GM19238 (cell line): ENCODE data around the gene CYB561D2.
"Not testable (repeated sequence)": the region's sequence is repeated elsewhere in the genome, so short reads cannot be mapped to it uniquely, and the experiment has no call there.

ENCODE experiments used
- DNase-seq: peaks from one replicate; pipeline ENCODE4 v3.0.0; 2011; ENCODE audit warnings: low spot score; ENCODE audit not compliant: insufficient read length

CYB561D2 gene, protein sequence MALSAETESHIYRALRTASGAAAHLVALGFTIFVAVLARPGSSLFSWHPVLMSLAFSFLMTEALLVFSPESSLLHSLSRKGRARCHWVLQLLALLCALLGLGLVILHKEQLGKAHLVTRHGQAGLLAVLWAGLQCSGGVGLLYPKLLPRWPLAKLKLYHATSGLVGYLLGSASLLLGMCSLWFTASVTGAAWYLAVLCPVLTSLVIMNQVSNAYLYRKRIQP

DNA sequence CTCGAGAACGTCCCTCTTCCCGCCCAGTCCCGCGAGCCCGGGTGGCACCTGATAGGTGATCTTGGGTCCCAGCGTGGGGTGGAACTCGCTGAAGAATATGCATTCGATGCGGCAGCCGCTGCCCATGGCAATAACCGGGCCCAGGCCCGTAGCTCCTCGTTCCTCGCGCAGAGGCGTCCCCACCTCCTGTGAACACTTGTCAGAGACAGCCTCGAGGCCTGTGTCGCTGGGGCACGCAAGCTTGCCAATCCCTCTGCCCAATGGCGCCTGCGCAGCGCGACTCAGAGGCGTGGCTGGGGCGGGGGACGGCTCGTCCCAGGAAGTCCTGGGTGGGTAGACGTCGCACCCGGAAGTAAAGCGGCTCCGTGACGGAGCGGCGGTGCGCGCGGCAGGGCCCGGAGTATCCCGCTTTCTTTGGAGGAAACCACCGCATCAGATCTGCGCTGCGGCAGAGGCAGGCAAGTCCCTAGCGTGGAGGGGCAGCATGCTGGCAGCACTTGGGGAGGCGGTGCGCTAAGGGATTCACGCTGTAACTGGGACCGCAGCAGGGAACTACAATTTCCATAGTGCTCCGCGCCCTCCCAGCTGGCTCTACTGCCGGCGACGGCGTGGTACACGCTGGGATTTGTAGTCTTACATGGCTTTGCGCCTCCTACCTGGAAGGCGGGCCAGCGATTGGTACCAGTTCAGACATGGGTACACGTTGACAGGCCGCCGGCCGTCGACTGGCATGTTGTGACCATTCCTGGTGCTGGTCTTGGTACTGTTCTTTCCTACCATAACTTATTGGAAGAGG is at the start of gene CYB561D2, which contains the start of gene NPRL2:
Gene CYB561D2, plus strand, starts transcription at position 336 of the 796 bp plus-strand sequence. CDS start 572 bp downstream, outside the sequence.
Gene NPRL2, minus strand, starts transcription at position 249 of the 796 bp plus-strand sequence. Its CDS starts 123 bp downstream, at position 126.
- DNase-seq = peak; percentile 99

DNA sequence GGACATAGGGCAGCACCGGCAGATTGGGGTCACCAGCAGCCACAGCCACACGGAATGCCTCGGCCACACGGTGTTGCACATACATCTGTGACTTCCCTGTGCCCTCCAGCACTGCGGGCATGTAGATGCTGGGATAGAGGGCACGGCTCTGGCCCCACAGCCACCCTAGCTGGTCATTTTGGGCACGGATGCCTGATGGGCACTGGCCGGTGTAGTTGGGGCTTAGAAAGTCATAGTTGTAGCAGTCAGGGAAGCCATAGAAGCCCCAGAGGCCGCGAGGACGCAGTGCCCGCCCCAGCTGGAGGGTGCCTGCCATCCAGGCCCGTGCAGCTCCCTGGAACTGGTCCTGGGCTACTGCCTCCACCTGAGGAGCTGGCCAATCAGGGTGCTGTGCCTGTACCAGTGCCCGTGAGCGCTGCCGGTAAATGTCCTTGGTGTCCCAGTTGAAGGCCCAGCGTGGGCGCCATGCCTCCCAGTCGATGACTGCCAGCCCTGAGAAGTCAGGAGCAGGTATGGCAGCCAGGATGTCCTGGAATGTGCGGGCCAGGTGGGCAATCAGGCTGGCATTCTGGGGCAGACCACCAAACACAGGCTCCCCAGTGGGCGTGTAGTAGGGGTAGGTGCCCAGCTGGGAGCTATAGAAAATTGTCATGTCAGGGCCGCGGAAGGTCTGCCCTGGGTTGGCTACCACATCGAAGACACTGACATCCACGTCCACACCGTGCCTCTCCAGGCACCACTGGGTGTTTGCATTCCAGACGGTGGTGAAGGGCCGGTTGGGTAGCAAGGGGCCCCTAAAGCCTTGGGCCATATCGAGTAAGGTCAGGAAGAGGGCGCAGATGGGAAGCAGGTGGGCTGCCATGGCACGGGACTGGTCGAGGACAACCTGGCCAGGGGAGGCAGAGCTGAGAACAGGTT is 48.3 kb upstream of the CYB561D2 start:
- no peak for DNase-seq

DNA sequence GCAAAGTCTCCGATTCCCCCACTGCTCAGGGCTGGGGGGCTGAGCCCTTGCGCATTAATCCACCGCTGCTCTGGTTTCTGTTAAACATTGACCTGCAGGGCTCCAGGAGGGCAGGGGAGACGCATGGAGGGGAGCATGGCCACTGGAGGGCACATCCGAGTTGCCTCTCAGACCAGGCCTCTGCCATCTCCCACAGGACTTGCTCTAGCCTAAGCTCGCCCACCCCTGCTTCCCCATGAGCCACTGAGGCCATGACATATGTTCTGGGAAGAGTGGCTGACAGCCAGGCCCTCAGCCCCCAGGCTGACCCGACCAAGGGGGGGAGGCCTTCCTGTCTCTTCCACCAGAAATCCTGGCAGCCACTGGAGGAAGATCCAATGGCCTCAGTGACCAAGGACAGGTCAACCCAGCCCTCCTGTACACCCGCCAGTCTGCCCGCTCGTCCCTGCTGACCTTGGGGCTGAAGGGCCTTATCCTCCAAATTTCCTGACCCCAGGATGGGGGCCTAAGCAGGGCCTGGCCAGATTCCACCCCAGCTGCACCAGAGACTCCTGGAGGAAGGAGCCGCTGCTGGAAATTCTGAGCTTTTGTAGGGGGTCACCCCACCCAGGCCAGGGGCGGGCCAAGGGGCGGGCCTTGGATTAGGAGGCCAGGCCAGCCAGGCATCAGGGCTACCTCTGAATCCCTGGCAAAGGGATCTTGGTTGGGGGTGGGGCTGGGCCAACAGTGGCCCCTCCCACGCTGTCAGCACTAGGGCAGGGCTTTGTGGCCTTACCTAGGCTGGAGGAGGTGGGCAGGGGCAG is 47.4 kb upstream of the CYB561D2 start, which contains the start of gene HYAL1:
Gene HYAL1, minus strand, starts transcription at position 562 of the 803 bp plus-strand sequence. CDS start 618 bp downstream, outside the sequence.
- no peak for DNase-seq

DNA sequence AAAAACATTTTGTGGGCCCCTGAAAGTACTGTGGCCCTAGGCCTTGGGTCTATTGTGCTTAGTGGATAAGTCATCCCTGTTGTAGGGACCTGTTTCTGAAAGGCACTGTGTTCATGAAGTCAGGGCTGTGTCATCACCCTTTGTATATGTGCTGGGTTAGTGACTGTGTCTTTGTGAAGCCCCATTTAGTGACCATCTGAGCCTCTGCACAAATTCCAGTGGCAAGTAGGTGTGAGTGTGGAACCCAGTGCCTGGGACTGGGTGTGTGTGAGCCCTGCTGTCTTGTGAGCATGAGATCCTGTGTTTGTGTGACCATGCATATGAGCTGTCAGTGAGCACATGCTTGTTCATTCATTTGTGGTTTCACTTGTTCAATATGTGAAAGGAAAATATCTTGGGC is 46.1 kb upstream of the CYB561D2 start:
- no peak for DNase-seq

DNA sequence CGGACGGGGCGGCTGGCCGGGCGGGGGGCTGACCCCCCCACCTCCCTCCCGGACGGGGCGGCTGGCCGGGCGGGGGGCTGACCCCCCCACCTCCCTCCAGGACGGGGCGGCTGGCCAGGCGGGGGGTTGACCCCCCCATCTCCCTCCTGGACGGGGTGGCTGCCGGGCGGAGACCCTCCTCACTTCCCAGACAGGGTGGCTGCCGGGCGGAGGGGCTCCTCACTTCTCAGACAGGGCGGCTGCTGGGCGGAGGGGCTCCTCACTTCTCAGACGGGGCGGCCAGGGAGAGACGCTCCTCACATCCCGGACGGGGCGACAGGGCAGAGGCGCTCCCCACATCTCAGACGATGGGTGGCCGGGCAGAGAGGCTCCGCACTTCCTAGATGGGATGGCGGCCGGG is 38.6 kb upstream of the CYB561D2 start:
- not testable (repeated sequence) for DNase-seq

DNA sequence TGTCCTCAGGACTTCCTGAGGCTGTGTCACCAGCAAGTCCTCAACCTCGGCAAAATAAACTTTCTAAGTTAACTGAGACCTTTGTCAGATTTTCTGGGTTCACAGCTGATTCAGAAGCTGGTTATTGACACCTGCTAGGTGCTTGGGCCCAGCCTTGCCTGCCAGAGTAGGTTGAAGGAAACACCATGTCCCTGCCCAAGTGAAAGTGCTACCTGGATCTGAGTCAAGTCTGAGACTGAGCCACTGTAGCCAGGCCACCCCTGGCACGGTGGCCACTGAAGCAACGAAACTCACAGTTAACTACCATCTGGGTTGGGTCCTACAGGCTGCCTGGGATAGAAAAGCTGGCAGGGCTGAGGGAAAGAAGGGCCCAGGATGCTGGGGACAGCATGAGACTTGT is 36.3 kb upstream of the CYB561D2 start:
- no peak for DNase-seq

DNA sequence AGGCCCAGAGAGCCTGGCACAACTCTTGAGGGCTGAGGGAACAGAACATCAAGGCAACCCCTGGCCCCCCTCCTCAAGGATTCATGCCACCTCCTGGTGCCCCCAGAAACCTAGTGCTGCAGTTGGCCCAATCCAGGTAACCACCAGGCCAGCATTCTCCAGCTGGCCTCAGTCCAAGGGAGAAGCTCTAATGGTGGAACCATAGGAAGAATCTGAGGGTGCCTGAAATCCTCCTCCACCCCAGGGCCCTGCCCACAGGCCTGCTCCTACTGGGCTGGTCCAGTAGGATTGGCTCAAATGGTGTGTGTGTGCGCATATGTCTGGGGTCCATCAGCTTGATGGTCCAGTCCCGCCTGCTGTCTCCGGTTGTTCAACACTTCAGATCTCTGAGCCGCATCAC is 35.8 kb upstream of the CYB561D2 start:
- no peak for DNase-seq

DNA sequence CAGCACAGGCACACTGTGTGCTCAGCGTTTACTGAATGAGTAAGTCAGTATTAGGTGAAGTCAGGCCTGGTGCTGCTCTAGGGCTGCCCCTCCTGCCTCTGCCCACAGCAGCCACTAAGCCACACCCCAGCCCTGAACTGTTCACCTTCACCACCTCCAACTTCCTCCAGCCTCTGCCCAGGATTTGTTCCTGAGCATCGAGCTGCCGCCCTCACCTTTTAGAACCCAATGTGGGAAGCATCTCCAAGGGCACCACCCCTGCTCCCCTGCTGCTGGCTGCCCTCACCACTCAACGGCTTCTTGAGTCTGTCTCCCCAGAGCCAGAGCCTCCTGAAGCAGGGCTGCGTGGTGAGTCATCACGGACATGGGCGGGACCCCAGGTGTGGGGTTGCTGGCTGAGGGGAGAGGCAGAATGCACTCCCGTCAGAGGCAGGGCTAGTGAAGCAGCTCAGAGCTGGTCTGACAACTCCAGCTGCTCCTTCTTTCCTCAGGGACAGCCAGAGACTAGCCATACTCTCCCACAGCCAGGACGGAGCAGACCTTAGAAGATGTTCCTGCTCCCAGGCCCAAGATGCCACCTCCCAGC is 33.9 kb upstream of the CYB561D2 start:
- DNase-seq = no peak

DNA sequence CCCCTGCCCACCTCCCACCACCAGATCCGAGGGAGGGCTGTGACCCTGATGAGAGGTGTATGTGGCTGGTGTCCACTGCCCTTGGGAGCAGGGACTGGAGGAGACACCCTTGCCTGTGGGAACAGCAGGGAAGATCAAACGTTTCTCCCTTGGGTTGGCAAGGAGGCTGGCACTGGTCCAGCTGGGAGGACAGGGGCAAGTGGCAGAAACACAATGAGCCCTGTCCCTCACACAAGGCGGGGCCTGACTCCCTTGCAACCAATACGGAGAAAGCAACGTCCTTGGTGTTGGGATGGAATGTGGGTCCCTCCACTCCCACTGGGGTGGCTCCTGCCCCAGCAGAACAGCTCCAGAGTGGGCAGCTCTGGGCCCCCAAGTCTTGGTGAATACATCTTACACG is 33.4 kb upstream of the CYB561D2 start:
- no peak for DNase-seq

DNA sequence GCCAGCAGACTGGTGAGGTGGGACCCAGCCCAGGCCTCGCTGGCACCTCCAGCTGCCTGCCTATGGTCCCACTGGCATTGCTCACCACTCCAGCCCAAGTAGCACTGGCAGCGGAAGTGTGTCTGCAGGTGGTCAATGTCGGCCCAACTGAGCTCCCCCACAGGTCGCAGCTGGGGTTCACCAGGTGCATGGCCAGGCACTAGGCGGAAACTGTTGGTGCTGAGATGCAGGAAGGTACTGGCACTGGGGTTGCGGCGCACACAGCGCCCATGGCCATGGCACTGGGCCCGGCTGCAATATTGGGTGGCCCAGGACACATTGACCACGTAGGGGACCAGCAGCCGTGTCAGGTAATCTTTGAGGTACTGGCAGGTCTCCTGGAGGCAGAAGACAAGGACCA is 32.5 kb upstream of the CYB561D2 start:
- DNase-seq = no peak

DNA sequence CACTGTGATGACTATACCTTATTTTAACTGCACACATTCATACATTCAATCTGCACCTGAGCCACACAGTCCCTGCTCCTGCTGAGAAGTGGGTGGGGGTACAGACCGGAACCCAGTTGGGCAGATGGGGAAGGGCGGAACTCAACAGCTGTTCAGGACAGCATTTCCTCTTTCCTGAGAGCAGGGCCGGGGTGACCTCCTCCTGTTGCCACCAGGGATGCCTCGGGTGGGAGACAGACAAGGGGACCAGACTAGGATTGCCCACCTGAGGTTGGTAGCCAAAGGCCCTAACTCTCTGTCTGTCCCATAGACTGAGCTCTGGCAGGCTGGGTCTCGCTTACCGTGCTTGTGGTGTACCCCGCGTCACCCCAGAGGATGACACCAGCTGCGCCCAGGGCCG is 32.0 kb upstream of the CYB561D2 start:
- no peak for DNase-seq

DNA sequence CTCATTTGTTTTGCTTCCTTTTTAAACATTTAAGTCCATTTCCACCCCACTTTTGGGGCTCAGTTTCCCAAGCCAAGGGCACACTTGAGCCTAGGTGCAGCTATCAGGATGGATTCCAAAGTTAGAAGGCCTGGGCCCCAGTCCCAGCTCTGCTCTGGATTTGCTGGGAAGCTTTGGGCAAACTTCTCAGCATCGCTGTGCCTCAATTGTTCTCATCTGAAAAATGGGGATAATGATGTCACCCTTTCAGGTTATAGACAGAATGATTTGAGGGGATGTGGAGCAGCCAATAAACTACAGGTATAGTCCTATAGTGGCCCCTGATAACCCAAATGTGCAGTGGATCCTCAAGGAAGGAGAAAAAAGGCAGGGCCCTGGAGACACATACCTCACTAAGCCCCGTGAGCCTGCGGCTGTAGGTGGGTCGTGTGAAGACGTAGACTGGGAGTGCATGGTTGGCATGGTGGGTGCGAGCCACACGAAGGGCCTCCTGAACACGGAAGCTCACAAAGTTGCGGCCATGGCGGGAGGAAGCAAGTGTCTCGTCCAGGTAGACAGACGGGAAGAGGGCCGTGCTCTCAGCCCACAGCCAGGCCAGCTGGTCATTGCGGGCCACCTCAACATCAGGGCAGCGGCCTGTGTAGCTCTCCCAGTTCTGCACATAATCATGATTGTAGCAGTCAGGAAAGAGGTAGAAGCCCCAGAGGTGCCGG is 31.3 kb upstream of the CYB561D2 start:
- no peak for DNase-seq

DNA sequence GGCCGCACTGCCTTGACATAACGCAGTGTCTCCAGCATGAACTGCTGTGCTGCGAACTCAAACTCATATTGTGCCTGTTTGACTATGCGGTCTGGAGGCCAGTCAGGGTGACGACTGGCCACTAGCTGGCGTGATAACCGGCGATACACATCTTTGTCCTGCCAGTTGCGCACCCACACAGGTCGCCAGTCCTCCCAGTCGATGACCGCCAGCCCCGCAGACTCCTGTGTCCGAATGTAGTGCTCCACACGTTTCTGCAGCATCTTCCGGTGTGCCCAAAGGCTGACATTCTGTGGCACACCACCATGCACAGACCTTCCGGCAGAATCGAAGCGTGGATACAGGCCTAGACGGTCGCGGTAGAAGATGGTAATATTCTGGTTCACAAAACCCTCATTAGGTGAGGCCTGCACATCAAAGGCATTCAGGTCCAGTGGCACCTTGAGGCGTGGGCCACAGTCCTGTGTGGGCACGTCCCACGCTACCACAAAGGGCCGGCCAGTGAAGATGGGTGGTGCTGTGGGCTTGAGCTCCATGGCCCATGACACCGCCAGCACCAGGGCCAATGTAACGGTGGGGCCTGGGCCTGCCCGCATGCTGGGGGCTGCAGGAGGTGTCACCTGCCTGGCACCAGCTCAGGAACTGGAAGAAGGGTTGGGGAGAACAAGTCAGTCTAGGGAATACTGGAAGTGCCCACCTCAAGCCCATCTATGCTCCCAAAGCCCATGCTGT is 30.6 kb upstream of the CYB561D2 start:
- no peak for DNase-seq

DNA sequence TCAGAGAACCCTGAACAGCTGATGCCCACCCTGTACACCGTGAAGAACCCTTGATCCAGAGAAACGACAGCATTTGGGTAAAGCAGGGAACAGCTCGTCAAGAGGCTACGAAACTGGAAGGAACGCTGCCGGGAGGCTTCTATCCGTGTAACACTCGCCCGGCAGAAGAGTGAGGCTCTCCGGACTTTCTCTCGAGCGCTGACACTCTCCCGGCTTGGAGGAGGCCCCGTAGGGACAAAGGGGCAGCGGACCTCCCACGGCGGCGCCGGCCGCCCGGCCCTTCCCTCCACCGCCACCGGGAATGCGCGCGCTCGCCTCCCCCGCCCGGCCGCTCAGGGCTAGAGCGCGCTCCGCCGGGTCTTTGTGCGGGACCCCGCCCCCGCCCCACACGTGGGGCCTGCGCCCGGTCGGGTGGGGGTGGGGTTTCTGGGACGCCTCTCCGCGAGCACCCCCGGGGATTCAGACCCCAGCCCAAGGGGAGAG is 29.8 kb upstream of the CYB561D2 start:
- peak; percentile 71 for DNase-seq

DNA sequence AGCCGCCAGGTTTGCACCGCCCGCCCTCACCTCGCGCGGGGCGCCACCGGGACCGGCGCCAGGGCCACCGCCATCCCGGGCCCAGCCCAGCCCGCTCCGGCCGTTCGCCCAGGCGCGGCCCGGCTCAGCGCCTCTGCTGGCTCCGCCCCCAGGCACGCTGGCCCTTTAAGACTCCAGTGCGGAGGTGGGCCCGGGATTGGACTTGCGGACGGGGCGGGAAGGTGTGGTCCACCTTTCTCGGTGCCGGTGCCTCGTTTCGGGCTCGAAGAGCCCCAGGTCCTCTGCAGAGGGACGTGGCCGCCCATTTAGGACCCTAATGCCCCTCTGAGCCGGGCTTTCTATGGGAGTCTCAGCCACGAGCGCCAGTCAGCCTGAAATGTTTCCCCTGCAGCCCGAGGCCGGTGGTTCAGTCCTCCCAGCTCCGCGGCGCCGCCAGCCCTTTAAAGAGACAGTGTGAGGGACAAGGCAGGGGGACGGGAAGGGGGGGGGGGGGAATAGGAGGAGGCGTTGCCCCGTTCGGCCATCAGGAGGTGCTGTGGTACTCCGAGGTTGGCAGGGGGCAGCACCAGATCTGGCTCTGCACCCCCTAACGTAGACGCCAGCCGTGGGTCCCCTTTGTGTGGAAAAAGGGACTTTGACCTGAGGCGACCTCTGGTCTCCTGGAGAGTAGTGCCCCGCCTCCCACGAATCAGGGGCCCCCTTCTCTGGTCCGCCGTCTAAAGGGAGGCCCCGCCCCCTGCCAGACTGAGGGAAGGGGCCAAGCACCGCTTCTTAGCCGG is 29.1 kb upstream of the CYB561D2 start:
- DNase-seq = peak; percentile 93

DNA sequence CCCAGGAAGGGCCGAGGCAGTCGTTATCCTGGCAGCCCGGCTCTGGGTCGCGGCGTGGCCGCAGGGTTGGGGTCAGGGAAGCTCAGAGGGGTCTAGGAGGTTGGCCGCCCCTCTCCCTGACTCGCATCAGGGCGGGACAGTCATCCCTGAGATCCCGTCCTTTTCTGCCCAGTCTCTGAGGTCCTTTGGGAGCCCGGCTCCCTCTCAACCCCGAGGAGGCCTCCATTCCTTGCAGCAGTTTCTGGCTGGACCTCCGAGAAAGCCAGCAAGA is 28.6 kb upstream of the CYB561D2 start:
- DNase-seq = no peak

DNA sequence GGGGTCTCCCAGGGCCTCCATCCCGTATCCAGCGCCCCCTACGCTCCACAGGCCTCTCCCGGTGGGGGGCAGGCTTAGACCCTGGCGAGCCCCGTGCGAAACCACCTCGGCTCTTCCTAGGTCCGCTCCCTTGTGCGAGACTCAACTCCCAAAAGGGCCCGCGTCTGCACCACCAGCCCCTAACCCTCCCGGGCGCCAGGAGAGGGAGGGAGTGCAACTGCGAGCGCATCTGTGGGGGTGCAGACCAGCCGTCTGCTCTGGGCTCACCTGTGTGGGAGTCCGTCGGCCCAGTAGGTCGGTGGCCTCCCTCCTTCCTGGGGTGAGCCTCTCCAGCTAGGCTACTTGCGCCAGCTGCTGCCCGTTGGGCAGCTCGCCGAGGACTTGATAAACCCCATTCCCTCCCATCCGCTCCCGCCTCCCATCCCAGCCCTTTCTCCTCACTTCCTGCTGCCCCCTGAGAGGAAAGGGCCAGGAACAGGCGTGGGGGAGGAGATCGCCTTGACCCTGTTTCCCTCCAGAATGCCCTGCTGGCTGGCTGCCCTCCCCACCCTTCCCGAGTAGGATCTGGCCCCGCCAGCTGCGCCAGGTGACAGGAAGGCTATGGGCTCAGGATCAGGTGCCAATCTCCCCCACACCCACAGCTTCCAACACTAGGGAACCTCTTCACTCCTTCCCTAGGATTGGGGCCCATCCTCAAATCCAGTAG is 28.1 kb upstream of the CYB561D2 start, which contains the start of gene HYAL2:
Gene HYAL2, minus strand, starts transcription at position 360 of the 706 bp plus-strand sequence. CDS start 2,256 bp downstream, outside the sequence.
- no peak for DNase-seq
